Measurements from ENCODE around the gene DDX56. TPM values are rescaled to one million over a fixed set of nuclear protein-coding genes. Genes with fewer than 3 reads are reported as not detected.

DDX56 gene
- total RNA-seq, 1 experiment from 2014 or later, result 120 TPM

GRCh38 chr7:44572771-44573170 is 937 bp downstream of the DDX56 start:
- Histone ChIP-seq H3K14ac (ENCODE audit: insufficient read depth, low read length) (no peak overlapping the region), H3K9me3 (ENCODE audit: control insufficient read depth, low read depth, low read length) (no peaks in the 10 kb centered on the region), H3K27ac (ENCODE audit: insufficient read length, low read depth, low read length) (no peak overlapping the region), H3K4me2 (ENCODE audit: insufficient read depth, insufficient read length, low read length) (peak overlapping the region; percentile 69), H4K20me1 (ENCODE audit: control insufficient read depth, insufficient read depth, insufficient read length) (no peaks in the 10 kb centered on the region), H3T11ph (ENCODE audit: low read length) (no peak overlapping the region), H2BK5ac (ENCODE audit: insufficient read length, low read length) (no peak overlapping the region), H4K5ac (ENCODE audit: insufficient read length, low read depth, low read length) (no peak overlapping the region), H2BK20ac (ENCODE audit: low read depth, low read length, poor library complexity, severe bottlenecking) (no peak overlapping the region), H3K18ac (ENCODE audit: insufficient read length, low read depth, low read length) (no peak overlapping the region), H3K79me2 (ENCODE audit: insufficient read depth, low read length) (peaks cover 11% of the 10 kb centered on the region; the same call in 1 of the 2 replicates), H2AK5ac (ENCODE audit: insufficient read length, low read length) (no peak overlapping the region), H4K91ac (ENCODE audit: insufficient read length, low read depth, low read length) (no peak overlapping the region), H3K27me3 (ENCODE audit: insufficient read depth, low read length) (no peaks in the 10 kb centered on the region), H2BK15ac (ENCODE audit: low read depth, low read length) (no peak overlapping the region), H3K79me1 (ENCODE audit: insufficient read depth, low read depth, low read length, poor library complexity, severe bottlenecking) (no peaks in the 10 kb centered on the region), H3K4me1 (ENCODE audit: insufficient read depth, low read length) (no peaks in the 10 kb centered on the region), H3K23me2 (ENCODE audit: insufficient read length, low read depth, low read length, poor library complexity, severe bottlenecking) (peaks cover 9% of the 10 kb centered on the region), H2BK120ac (ENCODE audit: low read depth, low read length, poor library complexity, severe bottlenecking) (no peak overlapping the region), H2BK12ac (ENCODE audit: insufficient read length, low read depth, low read length) (no peak overlapping the region), H3K56ac (ENCODE audit: insufficient read length, low read depth, low read length) (no peak overlapping the region), H3K4ac (ENCODE audit: low read depth, low read length) (no peak overlapping the region), H4K8ac (replicated peaks; ENCODE audit: insufficient read length, low read depth, low read length) (no peak overlapping the region), H3K9ac (ENCODE audit: extremely low read depth, insufficient read length, low read length) (peak overlapping the region; percentile 84), H3K23ac (ENCODE audit: insufficient read length, low read depth, low read length) (no peak overlapping the region), H2AFZ (ENCODE audit: low read length) (no peak overlapping the region)
- peak overlapping the region; percentile 95 to 98 for H3K4me3 Mint-ChIP-seq
- no CpG with 5 or more reads among the region's 5 CpGs for WGBS (ENCODE audit: extremely low coverage, insufficient read length, low lambda C conversion rate)
- DNase-seq, result no peak
- H3K36me3 Mint-ChIP-seq (ENCODE audit: insufficient read depth in 1 of 3, low read depth in 3 of 3), result peaks cover 53 to 72% (median 70%) of the 10 kb centered on the region in 3 experiments; a peak in 6 of 7 replicates
- H3K27ac Mint-ChIP-seq, result peak overlapping the region in 2 of 3 experiments; percentile 97; a peak in 4 of 7 replicates
- no peaks in the 10 kb centered on the region; the same call in 1 of the 2 replicates for H3K27me3 Mint-ChIP-seq (ENCODE audit: low read depth)
- H3K9me3 Mint-ChIP-seq, result no peaks in the 10 kb centered on the region; a peak in 1 of 5 replicates
- peaks cover 17 to 22% of the 10 kb centered on the region in 2 experiments for H3K4me1 Mint-ChIP-seq
- TF ChIP-seq, protein P1, sequence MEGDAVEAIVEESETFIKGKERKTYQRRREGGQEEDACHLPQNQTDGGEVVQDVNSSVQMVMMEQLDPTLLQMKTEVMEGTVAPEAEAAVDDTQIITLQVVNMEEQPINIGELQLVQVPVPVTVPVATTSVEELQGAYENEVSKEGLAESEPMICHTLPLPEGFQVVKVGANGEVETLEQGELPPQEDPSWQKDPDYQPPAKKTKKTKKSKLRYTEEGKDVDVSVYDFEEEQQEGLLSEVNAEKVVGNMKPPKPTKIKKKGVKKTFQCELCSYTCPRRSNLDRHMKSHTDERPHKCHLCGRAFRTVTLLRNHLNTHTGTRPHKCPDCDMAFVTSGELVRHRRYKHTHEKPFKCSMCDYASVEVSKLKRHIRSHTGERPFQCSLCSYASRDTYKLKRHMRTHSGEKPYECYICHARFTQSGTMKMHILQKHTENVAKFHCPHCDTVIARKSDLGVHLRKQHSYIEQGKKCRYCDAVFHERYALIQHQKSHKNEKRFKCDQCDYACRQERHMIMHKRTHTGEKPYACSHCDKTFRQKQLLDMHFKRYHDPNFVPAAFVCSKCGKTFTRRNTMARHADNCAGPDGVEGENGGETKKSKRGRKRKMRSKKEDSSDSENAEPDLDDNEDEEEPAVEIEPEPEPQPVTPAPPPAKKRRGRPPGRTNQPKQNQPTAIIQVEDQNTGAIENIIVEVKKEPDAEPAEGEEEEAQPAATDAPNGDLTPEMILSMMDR (conservative IDR thresholded peaks at IDR 0.05), result no peak
